ENCODE measurements around the gene RANBP17. TPM values are rescaled to one million over a fixed set of nuclear protein-coding genes. Genes with fewer than 3 reads are reported as not detected.
A peak's percentile ranks its signal among the peaks of the same experiment; 100 is the strongest.

The RANBP17 gene
- total and polyA plus RNA-seq, 2 of the 4 experiments (the other 2 are of a cell fraction), result 8.2 to 29.0 TPM

DNA sequence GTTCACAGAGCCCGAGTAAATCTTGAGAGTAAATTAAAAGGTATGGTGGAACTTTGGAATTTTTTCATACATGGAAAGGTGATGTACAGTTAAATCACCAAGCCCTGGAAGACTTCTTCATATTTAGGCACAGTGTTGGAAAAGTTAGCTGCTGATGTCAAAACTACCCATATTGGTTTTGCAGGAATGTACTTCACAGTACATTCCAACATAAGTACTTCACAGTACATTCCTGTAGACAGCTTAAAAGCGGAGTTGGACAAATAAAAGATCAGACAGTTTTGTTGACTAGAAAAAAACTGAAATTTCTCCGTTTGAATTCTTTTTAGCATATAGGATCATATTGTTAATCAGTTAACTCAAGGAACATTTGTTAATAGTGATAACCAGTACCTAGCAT, 1.8 kb downstream of the RANBP17 start:
- Histone ChIP-seq H4K5ac (ENCODE audit: low read depth, low read length) (no peak overlapping the region; the same call in 1 of the 2 replicates), H2BK120ac (ENCODE audit: low read depth, low read length) (no peak overlapping the region), H3K9ac (ENCODE audit: low read depth, low read length) (no peak overlapping the region), H2AK9ac (replicated peaks; ENCODE audit: low read depth, low read length, poor library complexity) (no peak overlapping the region), H3K27me3 (ENCODE audit: control insufficient read depth, insufficient read depth, low read length) (no peaks in the 10 kb centered on the region), H3K56ac (ENCODE audit: extremely low read depth, insufficient read depth, low read length) (no peak overlapping the region), H4K91ac (ENCODE audit: insufficient read depth, low read depth, low read length) (no peak overlapping the region), H3K14ac (replicated peaks; ENCODE audit: low read depth, low read length) (no peak overlapping the region), H3K23ac (ENCODE audit: low read depth, low read length) (no peak overlapping the region), H3K9me1 (ENCODE audit: insufficient read depth, low read length) (peaks cover 4% of the 10 kb centered on the region; the same call in 1 of the 2 replicates), H3K27ac (ENCODE audit: insufficient read depth, low read length) (no peak overlapping the region), H4K8ac (ENCODE audit: low read depth in 2 of 2, low read length in 2 of 2) (no peak overlapping the region), H3K79me1 (ENCODE audit: low read depth in 1 of 2, low read length in 2 of 2) (peaks cover 20 to 43% of the 10 kb centered on the region in 2 experiments), H2AFZ (replicated peaks; ENCODE audit: low read length, poor library complexity) (no peak overlapping the region), H2BK15ac (ENCODE audit: low read depth, low read length) (no peak overlapping the region), H3K4me3 (ENCODE audit: insufficient read depth, low read depth, low read length) (no peak overlapping the region), H4K20me1 (ENCODE audit: insufficient read depth, low read length) (no peaks in the 10 kb centered on the region; the same call in 1 of the 2 replicates), H3K4me1 (ENCODE audit: control insufficient read depth, insufficient read depth, low read length) (peaks cover 7% of the 10 kb centered on the region), H2AK5ac (ENCODE audit: low read depth, low read length) (no peak overlapping the region), H3K4me2 (ENCODE audit: low read depth, low read length) (peak overlapping the region; percentile 96), H3K9me3 (ENCODE audit: control insufficient read depth, insufficient read depth, low read length) (peaks cover 11% of the 10 kb centered on the region), H2BK20ac (ENCODE audit: low read depth, low read length) (no peak overlapping the region), H3K4ac (ENCODE audit: low read depth, low read length) (no peak overlapping the region), H2BK5ac (ENCODE audit: low read depth, low read length, poor library complexity, severe bottlenecking) (peak overlapping the region; percentile 77), H3K36me3 (ENCODE audit: control insufficient read depth, insufficient read depth, low read length) (no peaks in the 10 kb centered on the region), H3K18ac (ENCODE audit: low read depth, low read length) (peak overlapping the region; percentile 87; the same call in 1 of the 2 replicates)
- peak; percentile 34 for ATAC-seq (ENCODE audit: low read depth)
- in situ Hi-C loops (cut with MboI; ENCODE audit: low sequenced_read_pairs) (no loop called here), intact Hi-C loops (cut with micrococcal nuclease) (loop anchor here (2.0 kb wide), 2 partner anchors 29 to 49 kb away; no protein-coding TSS in a partner anchor), dilution Hi-C loops (cut with HindIII; ENCODE audit: low sequenced_read_pairs, unreplicated experiment) (no loop called here)
- no TSS peak for BruUV-seq (replicated peaks)
- TF ChIP-seq CEBPB (IDR thresholded peaks at IDR 0.05; ENCODE audit: low read depth, low read length) (no peak), CHD1 (IDR thresholded peaks at IDR 0.05; ENCODE audit: low read depth, low read length) (no peak), MXI1 (IDR thresholded peaks at IDR 0.05; ENCODE audit: borderline replicate concordance, low read depth, low read length) (no peak), MAZ (IDR thresholded peaks at IDR 0.05; ENCODE audit: borderline replicate concordance, low read depth, low read length) (no peak), MAFK (IDR thresholded peaks at IDR 0.05; ENCODE audit: low read depth, low read length) (no peak), RAD21 (IDR thresholded peaks at IDR 0.05; ENCODE audit: low read length) (no peak), USF2 (IDR thresholded peaks at IDR 0.05; ENCODE audit: low read depth, low read length) (no peak), FOS (IDR thresholded peaks at IDR 0.05; ENCODE audit: low read depth, low read length) (no peak), NFE2L2 (IDR thresholded peaks at IDR 0.05; ENCODE audit: low read depth, low read length) (no peak), POLR2A (IDR thresholded peaks at IDR 0.05; ENCODE audit: low read depth, low read length) (no peak), RCOR1 (IDR thresholded peaks at IDR 0.05; ENCODE audit: insufficient replicate concordance, low read length) (no peak)
- TF ChIP-seq, protein P1, sequence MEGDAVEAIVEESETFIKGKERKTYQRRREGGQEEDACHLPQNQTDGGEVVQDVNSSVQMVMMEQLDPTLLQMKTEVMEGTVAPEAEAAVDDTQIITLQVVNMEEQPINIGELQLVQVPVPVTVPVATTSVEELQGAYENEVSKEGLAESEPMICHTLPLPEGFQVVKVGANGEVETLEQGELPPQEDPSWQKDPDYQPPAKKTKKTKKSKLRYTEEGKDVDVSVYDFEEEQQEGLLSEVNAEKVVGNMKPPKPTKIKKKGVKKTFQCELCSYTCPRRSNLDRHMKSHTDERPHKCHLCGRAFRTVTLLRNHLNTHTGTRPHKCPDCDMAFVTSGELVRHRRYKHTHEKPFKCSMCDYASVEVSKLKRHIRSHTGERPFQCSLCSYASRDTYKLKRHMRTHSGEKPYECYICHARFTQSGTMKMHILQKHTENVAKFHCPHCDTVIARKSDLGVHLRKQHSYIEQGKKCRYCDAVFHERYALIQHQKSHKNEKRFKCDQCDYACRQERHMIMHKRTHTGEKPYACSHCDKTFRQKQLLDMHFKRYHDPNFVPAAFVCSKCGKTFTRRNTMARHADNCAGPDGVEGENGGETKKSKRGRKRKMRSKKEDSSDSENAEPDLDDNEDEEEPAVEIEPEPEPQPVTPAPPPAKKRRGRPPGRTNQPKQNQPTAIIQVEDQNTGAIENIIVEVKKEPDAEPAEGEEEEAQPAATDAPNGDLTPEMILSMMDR (conservative IDR thresholded peaks at IDR 0.05; ENCODE audit: low read depth, low read length), result no peak
- no CpG with 5 or more reads among the region's 3 CpGs for WGBS, 2 experiments (ENCODE audit: extremely low coverage in 2 of 2, insufficient read length in 1 of 2)
- peak; percentile 82 for DNase-seq
- POLR2A ChIA-PET (ENCODE audit: unreplicated experiment), result no interaction called here
- CTCF ChIA-PET, result no interaction called here

Data from IMR-90 (cell line).